Naive B cell (primary cell): Measurements from ENCODE around the gene CCNDBP1. TPM values are rescaled to one million over a fixed set of nuclear protein-coding genes. Genes with fewer than 3 reads are reported as not detected.
"Not testable (repeated sequence)": the region's sequence is repeated elsewhere in the genome, so short reads cannot be mapped to it uniquely, and the experiment has no call there.

Source experiments
- ATAC-seq, 2 donors: fragments of 150-1000 bp; cut with Tn5 transposase; 2 replicates each; pipeline ENCODE4 v1.10.0; 2021; ENCODE audit warnings: low read depth in 2 of 2, mild to moderate bottlenecking in 2 of 2, moderate library complexity in 2 of 2
- DNase-seq: peaks from one replicate; pipeline ENCODE4 v3.0.0; 2022
- H3K27ac Mint-ChIP-seq, 6 donors: one replicate each; pipeline ENCODE4 v1.8.0; 2020 to 2022; ENCODE audit warnings: mild to moderate bottlenecking in 6 of 6, mixed read lengths in 6 of 6, moderate library complexity in 5 of 6, inconsistent platforms in 2 of 6
- H3K27me3 Mint-ChIP-seq, 3 donors: one replicate each; pipeline ENCODE4 v1.8.0; 2021 to 2022; ENCODE audit warnings: mixed read lengths in 3 of 3, mild to moderate bottlenecking in 1 of 3
- H3K36me3 Mint-ChIP-seq, 2 donors: one replicate each; pipeline ENCODE4 v1.8.0; 2020 to 2022; ENCODE audit warnings: mixed read lengths in 2 of 2, inconsistent platforms in 1 of 2, mild to moderate bottlenecking in 1 of 2
- H3K4me1 Mint-ChIP-seq, 3 donors: one replicate each; pipeline ENCODE4 v1.8.0; 2020 to 2022; ENCODE audit warnings: mixed read lengths in 3 of 3, inconsistent platforms in 1 of 3, mild to moderate bottlenecking in 1 of 3, moderate library complexity in 1 of 3
- H3K4me3 Mint-ChIP-seq, 8 donors: one replicate each; pipeline ENCODE4 v1.8.0; 2020 to 2022; ENCODE audit warnings: mild to moderate bottlenecking in 8 of 8, mixed read lengths in 8 of 8, moderate library complexity in 8 of 8, inconsistent platforms in 2 of 8
- H3K9me3 Mint-ChIP-seq, 7 donors: one replicate each; pipeline ENCODE4 v1.8.0; 2020 to 2022; ENCODE audit warnings: mixed read lengths in 7 of 7, mild to moderate bottlenecking in 5 of 7, inconsistent platforms in 2 of 7, moderate library complexity in 1 of 7
- polyA plus RNA-seq, 6 donors: library from polyadenylated mRNA; unstranded; fragments of 300-500 nt; fragmentation: Illumina TruSeq; gene quantifications; one replicate each; pipeline ENCODE4 v1.2.3, GENCODE V29; 2021; ENCODE audit warnings: low read depth in 6 of 6

The CCNDBP1 gene
- polyA plus RNA-seq, 6 donors from 2014 or later = 188 to 255 (median 234) TPM

DNA sequence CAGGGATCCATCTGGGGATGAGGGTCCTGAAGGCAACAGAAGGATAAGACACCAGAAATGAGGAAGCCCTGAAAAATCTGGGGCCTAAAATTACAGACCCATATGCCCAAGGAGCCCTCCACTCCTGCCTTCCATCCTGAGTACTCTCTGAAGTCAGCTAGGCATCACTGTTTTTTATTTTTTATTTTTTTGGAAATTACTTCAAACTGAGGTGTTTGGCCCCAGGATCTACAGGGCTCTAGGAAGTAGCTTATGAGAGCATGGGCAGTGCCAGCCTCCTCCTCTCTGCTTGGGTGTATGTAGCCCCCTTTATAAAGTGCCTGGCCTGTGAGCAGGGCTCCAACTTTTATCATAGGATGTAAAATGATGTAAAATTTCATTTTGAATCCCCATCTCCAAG, 27.7 kb downstream of the CCNDBP1 start:
- DNase-seq (no peak), ATAC-seq (no peak)
- H3K4me3 Mint-ChIP-seq = no peak overlapping the region
- no peak overlapping the region for H3K27ac Mint-ChIP-seq
- H3K4me1 Mint-ChIP-seq = no peaks in the 10 kb centered on the region
- H3K36me3 Mint-ChIP-seq = no peaks in the 10 kb centered on the region
- peaks cover 0 to 7% (median 2%) of the 10 kb centered on the region in 7 donors for H3K9me3 Mint-ChIP-seq
- peaks cover 14 to 29% (median 28%) of the 10 kb centered on the region in 3 donors for H3K27me3 Mint-ChIP-seq

DNA sequence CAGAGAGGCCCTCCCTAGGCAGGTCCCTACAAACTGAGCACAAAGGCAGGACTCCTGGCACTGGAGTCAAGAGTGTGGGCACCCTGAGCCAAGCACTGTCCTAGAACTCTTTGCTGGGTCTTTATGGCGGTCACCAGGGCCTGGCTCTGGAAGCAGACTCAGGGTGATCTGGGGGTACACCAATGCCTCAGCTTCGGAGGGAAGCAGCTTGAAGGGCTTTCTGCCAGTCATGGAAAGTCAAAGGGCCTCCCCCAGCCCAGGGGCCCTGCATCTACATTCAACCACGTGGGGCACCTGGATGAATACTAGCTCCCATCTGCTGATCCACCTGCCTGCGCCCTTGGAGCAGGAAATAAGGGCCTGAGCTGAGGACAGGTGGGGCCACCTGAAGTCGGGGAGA, 28.3 kb downstream of the CCNDBP1 start:
- Mint-ChIP-seq H3K36me3 (no peaks in the 10 kb centered on the region), H3K4me1 (no peaks in the 10 kb centered on the region), H3K27me3 (peaks cover 14 to 26% (median 23%) of the 10 kb centered on the region in 3 donors), H3K9me3 (peaks cover 0 to 7% (median 2%) of the 10 kb centered on the region in 7 donors), H3K27ac (no peak overlapping the region), H3K4me3 (no peak overlapping the region)
- ATAC-seq = no peak
- no peak for DNase-seq

DNA sequence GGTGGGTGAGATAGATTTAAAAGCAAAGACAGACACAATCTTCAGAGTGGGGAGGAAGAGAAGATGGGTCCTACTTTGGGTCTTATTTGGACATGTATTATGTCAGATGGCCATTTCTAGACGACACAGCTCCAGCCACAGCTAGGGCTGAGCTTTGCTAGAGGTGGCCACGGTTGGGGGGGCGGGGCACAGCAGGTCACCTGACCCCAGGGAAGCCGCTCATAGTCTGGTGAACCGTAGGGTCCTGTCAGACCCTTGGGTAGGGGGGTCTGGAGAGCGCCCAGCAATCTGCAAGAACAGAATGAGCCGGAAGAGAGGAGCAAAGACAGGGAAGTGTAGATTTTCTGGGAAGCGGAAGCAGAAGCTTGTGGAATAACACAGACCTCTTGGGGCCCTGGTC, 29.0 kb downstream of the CCNDBP1 start:
- ATAC-seq (no peak), DNase-seq (no peak)
- Mint-ChIP-seq H3K36me3 (no peaks in the 10 kb centered on the region), H3K27ac (no peak overlapping the region), H3K4me3 (no peak overlapping the region), H3K27me3 (peaks cover 13 to 25% (median 16%) of the 10 kb centered on the region in 3 donors), H3K9me3 (peaks cover 0 to 7% (median 2%) of the 10 kb centered on the region in 7 donors), H3K4me1 (no peaks in the 10 kb centered on the region)

DNA sequence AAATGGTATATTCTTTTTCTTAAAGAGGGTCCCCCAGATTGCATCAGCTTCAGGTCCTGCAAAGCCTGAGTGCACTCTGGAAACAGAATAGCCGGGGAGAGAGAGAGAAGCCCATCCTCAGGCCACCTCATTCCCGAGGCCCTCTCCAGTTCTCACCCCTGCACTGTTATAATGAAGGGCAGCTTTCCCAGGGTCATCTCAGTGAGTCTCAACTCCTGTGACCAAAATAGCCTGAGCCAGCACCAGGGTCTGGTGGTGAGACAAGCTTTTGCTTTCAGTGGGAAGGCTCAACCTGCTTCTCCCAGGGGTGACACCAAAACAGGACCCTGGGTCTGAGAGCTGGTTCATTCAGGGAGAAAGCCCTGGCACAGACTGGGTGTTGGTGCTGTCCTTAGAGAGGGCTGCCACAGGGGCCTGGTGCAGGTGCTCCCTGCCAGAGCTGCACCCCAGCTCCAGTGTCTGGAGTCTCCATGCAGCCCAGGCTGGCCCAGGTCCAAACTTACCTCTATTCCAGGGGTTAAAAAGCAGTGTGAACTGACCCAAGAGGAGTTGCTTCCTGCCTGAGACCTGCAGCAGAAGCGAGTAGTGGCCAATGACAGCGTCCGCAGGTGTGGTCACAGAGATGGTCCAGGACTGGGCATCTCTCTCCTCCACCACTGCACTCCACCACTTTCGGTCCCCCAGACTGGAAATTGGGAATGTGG, 29.5 kb downstream of the CCNDBP1 start:
- ATAC-seq (no peak), DNase-seq (no peak)
- Mint-ChIP-seq H3K27ac (no peak overlapping the region), H3K4me1 (no peaks in the 10 kb centered on the region), H3K36me3 (no peaks in the 10 kb centered on the region), H3K9me3 (peaks cover 0 to 7% (median 2%) of the 10 kb centered on the region in 7 donors), H3K27me3 (peaks cover 12 to 19% (median 13%) of the 10 kb centered on the region in 3 donors), H3K4me3 (no peak overlapping the region)

DNA sequence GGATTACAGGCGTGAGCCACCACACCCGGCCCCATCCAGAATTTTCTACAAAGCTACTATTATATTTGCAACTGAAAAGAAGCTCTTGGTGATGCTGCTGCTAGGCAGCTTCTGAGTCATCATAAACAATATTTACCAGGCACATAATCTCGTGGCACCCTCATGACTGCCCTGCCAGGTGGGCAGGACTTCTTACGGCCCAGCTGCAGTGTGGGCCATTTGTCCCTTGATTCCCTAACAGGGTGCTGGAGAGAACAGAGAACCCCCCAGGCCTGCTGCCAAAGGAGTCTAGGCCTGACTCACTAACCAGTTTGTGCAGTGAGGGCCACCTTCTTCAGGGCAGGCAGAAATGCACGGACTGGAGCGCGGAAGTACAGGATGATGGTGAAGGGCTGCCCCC, 30.8 kb downstream of the CCNDBP1 start:
- DNase-seq (no peak), ATAC-seq (no peak)
- no peak overlapping the region for H3K4me3 Mint-ChIP-seq
- no peaks in the 10 kb centered on the region for H3K36me3 Mint-ChIP-seq
- peak overlapping the region in 1 of 6 donors; percentile 52 for H3K27ac Mint-ChIP-seq
- H3K9me3 Mint-ChIP-seq = peaks cover 0 to 7% (median 2%) of the 10 kb centered on the region in 7 donors
- H3K4me1 Mint-ChIP-seq = no peaks in the 10 kb centered on the region
- H3K27me3 Mint-ChIP-seq = peaks cover 1 to 22% (median 10%) of the 10 kb centered on the region in 3 donors

DNA sequence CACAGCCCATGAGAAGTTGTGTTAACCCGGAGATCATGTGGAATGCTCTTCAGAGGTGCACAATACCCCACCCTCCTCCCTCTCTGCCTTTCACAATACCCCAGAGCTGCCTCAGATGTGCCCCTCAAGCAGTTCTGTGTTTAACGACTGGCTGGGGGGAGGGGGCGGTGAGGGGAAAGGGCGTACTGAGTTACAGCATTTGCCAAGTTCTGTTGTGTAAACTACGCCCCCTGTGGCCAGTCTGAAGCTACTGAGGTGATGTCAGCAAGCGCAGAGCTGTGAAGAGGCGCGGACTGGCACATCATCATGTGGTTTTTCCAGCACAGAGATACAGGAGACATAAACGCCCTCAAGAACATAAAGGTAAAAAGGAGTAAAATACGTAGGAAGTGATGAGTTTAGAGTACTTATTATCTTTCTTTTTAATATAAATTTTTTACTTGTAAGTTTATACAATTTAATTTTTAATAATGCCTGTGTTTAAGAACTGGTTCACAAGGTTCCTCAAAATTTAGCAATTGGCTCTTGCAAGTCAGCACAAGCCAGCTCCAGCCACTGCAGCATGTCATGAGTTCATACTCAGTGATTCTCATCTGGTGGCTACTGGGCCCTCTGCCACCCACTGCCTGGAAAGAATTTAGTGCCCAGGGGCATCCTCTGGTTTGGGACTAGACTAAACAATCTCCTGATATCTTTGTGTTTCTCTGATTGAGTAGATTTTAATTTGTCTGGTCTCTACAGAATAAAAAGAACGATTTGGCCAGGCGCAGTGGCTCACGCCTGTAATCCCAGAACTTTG, 33.9 kb downstream of the CCNDBP1 start:
- peak overlapping the region in 1 of 6 donors; percentile 48 for H3K27ac Mint-ChIP-seq
- H3K27me3 Mint-ChIP-seq = peaks cover 5 to 24% (median 10%) of the 10 kb centered on the region in 3 donors
- no peak for ATAC-seq
- no peaks in the 10 kb centered on the region for H3K4me1 Mint-ChIP-seq
- H3K9me3 Mint-ChIP-seq = peaks cover 0 to 7% (median 2%) of the 10 kb centered on the region in 7 donors
- no peaks in the 10 kb centered on the region for H3K36me3 Mint-ChIP-seq
- H3K4me3 Mint-ChIP-seq = no peak overlapping the region
- no peak for DNase-seq

DNA sequence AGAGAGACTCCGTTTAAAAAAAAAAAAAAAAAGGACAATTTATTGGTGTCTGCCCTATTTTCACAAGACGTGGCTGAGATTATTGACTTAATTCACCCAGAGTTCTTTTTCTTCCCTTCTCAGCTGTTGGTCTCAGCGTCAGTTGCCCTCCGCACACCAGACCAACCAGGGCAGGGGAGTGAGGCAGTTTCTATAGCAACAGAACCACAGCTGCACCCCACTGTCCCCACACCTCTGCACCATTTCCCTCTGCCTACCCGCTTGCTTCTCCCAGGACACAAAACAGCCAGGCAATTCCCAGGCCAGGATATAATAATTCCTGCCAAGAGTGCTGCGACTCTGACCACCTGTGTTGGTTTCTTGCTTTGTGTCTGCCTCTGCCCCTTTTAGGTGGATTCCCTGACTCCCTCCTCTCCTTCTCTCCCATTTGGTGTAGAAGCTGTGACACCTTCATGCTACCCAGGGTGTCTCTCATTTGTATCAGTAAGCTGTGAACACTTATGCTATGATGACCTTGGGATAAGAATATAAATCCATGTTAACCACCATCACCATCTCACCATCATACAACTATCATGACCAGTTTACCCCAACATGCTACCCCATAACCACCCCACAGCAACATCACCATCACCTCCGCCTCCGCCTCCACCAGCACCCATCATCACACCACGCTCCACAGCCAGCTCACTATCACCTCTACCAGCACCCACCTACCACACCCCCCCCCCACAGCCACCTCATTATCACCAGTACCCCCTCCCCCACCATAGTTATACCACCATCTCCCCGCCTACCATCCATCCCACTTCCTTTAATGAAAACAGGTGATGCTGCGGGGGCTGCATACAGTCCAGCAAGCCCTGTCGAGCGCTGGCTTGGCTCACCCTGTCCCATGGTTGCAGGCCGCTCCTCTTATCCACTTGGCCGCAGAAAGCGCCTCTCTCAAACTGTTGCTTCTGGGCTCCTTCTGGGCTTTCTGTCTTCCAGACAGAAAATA, 35.0 kb downstream of the CCNDBP1 start:
- H3K4me1 Mint-ChIP-seq = peaks cover 0 to 2% (median 0%) of the 10 kb centered on the region in 3 donors
- H3K36me3 Mint-ChIP-seq = no peaks in the 10 kb centered on the region
- peak overlapping the region in 1 of 8 donors; percentile 42 for H3K4me3 Mint-ChIP-seq
- H3K27ac Mint-ChIP-seq = peak overlapping the region in 1 of 6 donors; percentile 61
- peaks cover 5 to 24% (median 10%) of the 10 kb centered on the region in 3 donors for H3K27me3 Mint-ChIP-seq
- peaks cover 0 to 7% (median 2%) of the 10 kb centered on the region in 7 donors for H3K9me3 Mint-ChIP-seq
- ATAC-seq (no peak), DNase-seq (no peak)

DNA sequence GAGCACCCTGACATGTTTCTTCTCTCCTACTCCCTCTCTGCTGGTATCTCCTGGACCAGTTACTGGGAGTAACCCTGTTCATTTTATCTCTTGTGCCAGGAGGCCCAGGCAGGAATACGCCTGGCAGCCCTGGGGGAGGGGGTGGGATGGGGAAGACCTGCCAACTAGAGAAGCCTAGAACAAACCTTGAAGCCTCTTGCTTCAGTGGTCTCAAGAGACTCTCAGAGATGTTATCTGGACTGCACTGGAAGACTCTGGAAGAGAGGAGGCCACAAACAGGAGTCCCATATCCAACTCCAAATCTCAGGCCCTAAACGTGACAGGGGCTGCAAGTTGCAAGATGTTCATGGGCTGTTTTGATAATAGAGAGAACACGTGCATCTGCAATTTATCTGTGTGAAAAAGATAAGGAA, 35.8 kb downstream of the CCNDBP1 start, which contains the start of gene EPB42:
Gene EPB42 (minus strand): TSS at position 28 of the 413 bp plus-strand sequence. CDS start 193 bp downstream, outside the sequence.
- ATAC-seq (no peak), DNase-seq (no peak)
- H3K9me3 Mint-ChIP-seq = peaks cover 0 to 7% (median 2%) of the 10 kb centered on the region in 7 donors
- H3K36me3 Mint-ChIP-seq = no peaks in the 10 kb centered on the region
- peak within 1 kb of the TSS in 2 of 6 donors; percentile 60 to 61 for H3K27ac Mint-ChIP-seq
- peaks cover 4 to 10% (median 6%) of the 10 kb centered on the region in 3 donors for H3K4me1 Mint-ChIP-seq
- H3K27me3 Mint-ChIP-seq = peaks cover 5 to 24% (median 13%) of the 10 kb centered on the region in 3 donors
- peak within 1 kb of the TSS in 1 of 8 donors; percentile 42 for H3K4me3 Mint-ChIP-seq

DNA sequence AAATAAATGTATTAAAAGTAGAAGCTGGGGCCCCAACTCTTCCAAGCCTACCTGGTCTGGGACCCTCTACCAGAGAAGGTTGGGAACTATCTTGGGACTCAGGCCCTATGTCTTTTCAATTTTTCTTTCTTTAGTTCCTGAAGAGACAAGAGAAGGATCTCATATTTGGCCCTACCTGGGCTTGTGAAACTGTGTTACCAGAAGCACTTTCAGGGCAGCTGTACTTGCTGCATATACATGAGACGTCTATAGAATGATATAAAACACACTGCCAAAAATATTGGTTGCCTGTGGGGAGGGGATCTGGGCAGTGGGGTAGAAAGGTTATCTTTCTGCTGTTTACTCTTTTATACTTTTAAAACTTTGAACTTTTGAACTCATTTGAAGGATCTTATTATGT, 36.2 kb downstream of the CCNDBP1 start:
- ATAC-seq (no peak), DNase-seq (no peak)
- H3K4me3 Mint-ChIP-seq = no peak overlapping the region
- peaks cover 5 to 24% (median 9%) of the 10 kb centered on the region in 3 donors for H3K27me3 Mint-ChIP-seq
- peaks cover 4 to 10% (median 6%) of the 10 kb centered on the region in 3 donors for H3K4me1 Mint-ChIP-seq
- H3K9me3 Mint-ChIP-seq = peaks cover 0 to 7% (median 2%) of the 10 kb centered on the region in 7 donors
- H3K27ac Mint-ChIP-seq = no peak overlapping the region
- no peaks in the 10 kb centered on the region for H3K36me3 Mint-ChIP-seq

DNA sequence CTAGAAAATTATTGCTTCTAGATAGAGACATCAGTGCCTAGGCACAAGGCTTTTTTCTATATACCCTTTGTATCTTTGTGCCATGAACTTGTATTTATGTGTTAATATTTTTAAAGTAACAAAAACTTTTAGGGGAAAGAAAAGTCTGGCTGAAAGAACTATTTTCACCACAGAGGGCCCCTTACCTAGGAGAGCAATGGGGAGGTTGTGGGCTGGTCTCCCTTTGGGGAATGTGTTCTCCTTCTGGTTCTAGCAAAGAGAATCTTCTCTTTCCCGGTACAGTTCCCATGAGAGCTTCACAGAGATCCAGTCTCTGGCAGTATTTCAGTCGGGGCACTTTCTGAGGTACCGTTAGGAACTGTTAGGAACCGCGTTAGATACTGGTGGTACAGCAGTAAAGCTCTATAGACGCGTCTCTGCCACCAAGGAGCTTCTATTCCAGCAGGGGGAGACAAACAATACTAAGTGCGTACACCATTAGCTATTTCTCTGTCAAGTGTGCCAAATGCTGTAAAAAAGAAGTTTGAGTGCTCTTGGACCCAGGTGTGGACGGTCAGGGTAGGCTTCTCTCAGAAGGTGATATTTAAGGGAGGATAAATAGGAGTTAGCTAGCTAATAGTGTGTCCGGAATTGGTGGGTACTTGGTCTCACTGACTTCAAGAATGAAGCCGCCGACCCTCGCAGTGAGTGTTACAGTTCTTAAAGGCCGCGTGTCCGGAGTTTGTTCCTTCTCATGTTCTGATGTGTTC, 40.2 kb downstream of the CCNDBP1 start:
- Mint-ChIP-seq H3K27me3 (peaks cover 5 to 9% (median 5%) of the 10 kb centered on the region in 3 donors), H3K4me1 (peaks cover 4 to 10% (median 6%) of the 10 kb centered on the region in 3 donors), H3K27ac (peak overlapping the region in 2 of 6 donors; percentile 33 to 63), H3K4me3 (no peak overlapping the region), H3K36me3 (no peaks in the 10 kb centered on the region), H3K9me3 (no peaks in the 10 kb centered on the region)
- DNase-seq (peak; percentile 67), ATAC-seq (peak; percentile 87 to 98)

DNA sequence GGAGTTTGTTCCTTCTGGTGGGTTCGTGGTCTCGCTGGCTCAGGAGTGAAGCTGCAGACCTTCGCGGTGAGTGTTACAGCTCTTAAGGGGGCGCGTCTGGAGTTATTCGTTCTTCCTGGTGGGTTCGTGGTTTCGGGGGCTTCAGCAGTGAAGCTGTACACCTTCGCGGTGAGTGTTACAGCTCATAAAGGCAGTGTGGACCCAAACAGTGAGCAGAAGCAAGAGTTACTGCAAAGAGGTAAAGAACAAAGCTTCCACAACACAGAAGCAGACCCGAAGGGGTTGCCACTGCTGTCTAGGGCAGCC, 40.7 kb downstream of the CCNDBP1 start:
- not testable (repeated sequence) for H3K36me3 Mint-ChIP-seq, DNase-seq, H3K4me3 Mint-ChIP-seq, H3K9me3 Mint-ChIP-seq, H3K4me1 Mint-ChIP-seq, ATAC-seq, H3K27me3 Mint-ChIP-seq
- peak overlapping the region in 1 of 6 donors; percentile 33 for H3K27ac Mint-ChIP-seq
